Lower leg skin (tissue), 3 donors: ENCODE results near the gene KDM2B.

Source experiments
- POLR2A ChIP-seq, 2 donors: fragments of 450-650 bp; IDR thresholded peaks; one replicate each; pipeline ENCODE4 v1.6.1; 2016 to 2017; ENCODE audit warnings: antibody characterized with exemption in 2 of 2, mild to moderate bottlenecking in 1 of 2, moderate library complexity in 1 of 2
- TF ChIP-seq, protein P1 (sequence below), 3 donors: fragments of 450-650 bp; IDR thresholded peaks; one replicate each; pipeline ENCODE4 v1.5.1; 2016; ENCODE audit warnings: antibody characterized with exemption in 3 of 3, mild to moderate bottlenecking in 3 of 3, moderate library complexity in 2 of 3

- TF ChIP-seq, protein P1, sequence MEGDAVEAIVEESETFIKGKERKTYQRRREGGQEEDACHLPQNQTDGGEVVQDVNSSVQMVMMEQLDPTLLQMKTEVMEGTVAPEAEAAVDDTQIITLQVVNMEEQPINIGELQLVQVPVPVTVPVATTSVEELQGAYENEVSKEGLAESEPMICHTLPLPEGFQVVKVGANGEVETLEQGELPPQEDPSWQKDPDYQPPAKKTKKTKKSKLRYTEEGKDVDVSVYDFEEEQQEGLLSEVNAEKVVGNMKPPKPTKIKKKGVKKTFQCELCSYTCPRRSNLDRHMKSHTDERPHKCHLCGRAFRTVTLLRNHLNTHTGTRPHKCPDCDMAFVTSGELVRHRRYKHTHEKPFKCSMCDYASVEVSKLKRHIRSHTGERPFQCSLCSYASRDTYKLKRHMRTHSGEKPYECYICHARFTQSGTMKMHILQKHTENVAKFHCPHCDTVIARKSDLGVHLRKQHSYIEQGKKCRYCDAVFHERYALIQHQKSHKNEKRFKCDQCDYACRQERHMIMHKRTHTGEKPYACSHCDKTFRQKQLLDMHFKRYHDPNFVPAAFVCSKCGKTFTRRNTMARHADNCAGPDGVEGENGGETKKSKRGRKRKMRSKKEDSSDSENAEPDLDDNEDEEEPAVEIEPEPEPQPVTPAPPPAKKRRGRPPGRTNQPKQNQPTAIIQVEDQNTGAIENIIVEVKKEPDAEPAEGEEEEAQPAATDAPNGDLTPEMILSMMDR (IDR thresholded peaks at IDR 0.05) = no peak
- TF ChIP-seq POLR2A (IDR thresholded peaks at IDR 0.05) = no peak
These were observed 3.9 kb downstream of the KDM2B start for GRCh38 chr12:121576851-121577391.
